Glomerular endothelial cell (primary cell): ENCODE results near the gene ZMAT3. TPM values are rescaled to one million over a fixed set of nuclear protein-coding genes. Genes with fewer than 3 reads are reported as not detected.
"Not testable (repeated sequence)": the region's sequence is repeated elsewhere in the genome, so short reads cannot be mapped to it uniquely, and the experiment has no call there.

Experiments
- DNase-seq: peaks from one replicate; pipeline ENCODE4 v3.0.0-alpha.2; 2011; ENCODE audit warnings: low read depth, low spot score; ENCODE audit errors: extremely low read depth
- total RNA-seq: library from RNA; depleted of rRNA; stranded (reverse); fragments of >200 nt; gene quantifications from 2 replicates; pipeline ENCODE4 v1.2.3, GENCODE V29; 2015

ZMAT3 gene, protein sequence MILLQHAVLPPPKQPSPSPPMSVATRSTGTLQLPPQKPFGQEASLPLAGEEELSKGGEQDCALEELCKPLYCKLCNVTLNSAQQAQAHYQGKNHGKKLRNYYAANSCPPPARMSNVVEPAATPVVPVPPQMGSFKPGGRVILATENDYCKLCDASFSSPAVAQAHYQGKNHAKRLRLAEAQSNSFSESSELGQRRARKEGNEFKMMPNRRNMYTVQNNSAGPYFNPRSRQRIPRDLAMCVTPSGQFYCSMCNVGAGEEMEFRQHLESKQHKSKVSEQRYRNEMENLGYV
- 64.3 and 70.1 TPM in 2 replicates for total RNA-seq

DNA sequence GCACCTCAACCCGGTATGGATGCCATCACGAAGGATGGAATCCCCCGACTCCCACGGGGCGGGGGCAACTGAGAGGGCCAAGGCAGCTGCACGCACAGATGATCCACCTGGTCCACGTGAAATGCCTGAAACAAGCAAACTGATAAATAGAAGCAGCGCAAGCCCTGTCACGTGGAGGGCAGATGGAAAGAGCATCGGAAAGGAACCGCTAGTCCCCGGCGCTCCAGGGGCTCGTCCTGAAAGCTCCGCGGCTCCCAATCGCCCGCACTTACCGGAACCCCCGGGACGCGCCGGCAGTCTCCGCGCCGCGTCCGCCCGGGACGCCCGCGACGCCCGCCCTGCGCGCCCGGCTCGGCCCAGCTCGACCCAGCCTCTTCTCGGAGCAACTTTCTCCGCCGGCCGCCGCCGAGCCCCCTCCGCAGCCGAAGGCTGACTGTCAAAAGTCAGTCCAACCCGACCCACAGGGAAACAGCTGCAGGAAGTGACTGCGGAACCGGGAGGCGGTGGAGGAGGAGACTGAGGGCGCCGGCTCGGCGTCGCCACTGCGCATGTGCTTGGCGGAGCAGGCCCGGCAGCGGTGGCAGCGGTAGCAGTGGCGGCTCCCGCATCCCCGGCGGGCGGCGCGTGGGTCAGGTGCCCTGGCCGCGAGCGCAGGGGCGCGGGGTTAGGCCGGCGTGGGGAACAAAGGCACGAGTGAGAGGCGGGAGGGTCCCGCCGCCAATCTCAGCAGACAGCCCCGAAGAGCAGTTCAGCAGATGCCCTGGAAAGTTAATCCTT is at the start of gene ZMAT3:
Gene ZMAT3 (minus strand): TSS at position 487 of the 777 bp plus-strand sequence. CDS start 4,057 bp downstream, outside the sequence.
- no peak for DNase-seq

DNA sequence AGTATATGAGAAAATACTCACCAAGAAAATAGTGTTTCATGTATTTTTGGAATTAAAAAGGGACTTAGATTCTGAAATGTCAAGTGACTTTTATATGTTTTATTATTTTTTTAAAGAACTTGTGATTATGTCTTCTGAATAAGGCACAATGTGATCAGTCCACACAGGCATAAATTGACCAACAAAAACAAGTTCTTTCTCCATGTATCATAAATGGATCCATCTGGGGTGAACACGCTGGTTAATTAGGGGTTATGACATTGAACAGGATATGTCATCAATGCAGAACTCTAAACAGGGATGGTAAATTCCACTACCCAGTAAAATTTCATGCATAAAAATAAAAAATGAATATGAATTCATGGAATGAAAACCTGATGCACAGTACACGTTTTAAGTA is 45.2 kb upstream of the ZMAT3 start:
- DNase-seq = no peak

DNA sequence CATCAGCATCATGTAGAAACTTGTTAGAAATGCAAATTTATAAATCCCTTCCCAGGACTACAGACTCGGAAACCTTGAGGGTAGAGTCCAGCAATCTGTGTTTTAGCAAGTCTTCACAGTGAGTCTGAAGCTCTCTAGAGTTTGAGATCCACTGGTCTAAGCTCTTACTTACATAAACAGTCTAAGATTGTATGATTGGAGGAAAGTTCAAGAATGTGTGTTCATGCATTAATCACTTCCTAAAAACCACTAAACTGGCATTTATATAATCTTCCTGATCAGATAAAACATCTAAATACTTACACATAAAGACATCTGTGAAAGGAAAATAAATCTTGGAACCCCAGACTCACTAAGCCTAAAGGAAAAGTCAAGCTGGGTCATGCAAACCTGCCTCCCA is 43.8 kb upstream of the ZMAT3 start:
- DNase-seq = not testable (repeated sequence)

DNA sequence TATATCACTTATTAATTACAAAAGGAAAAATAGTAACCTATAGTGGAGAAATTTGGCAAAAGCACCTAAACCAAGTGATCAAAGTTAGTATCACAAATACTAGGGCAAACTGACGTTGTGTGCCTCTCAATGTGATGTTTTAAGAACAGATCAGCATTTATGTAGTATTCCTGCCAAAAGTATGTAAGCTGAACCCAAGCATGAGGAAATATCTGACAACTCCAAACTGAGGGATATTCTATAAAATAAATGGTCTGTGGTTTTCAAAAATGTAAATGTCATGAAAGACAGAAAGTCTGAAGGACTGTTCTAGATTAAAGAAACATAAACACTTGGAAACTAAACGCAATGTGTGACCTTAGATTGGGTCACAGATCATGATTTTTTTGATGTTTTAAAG is 42.3 kb upstream of the ZMAT3 start:
- no peak for DNase-seq

DNA sequence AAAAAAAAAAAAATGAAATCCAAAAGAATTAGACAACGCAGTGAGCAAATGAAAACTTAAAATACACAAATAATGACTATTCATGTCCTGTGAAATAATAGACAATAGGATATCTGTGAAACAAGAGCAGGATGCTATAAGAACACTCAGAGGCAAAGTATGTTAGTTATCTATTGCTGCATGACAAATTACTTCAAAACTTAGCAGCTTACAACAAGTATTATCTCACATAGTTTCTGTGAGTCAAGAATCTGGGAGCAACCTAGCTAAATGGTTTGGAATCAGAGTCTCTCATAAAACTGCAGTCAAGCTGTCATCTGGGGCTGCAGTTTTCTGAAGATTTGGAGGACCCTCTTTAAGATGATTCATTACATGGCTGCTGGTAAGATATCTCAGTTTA is 36.5 kb upstream of the ZMAT3 start:
- no peak for DNase-seq

DNA sequence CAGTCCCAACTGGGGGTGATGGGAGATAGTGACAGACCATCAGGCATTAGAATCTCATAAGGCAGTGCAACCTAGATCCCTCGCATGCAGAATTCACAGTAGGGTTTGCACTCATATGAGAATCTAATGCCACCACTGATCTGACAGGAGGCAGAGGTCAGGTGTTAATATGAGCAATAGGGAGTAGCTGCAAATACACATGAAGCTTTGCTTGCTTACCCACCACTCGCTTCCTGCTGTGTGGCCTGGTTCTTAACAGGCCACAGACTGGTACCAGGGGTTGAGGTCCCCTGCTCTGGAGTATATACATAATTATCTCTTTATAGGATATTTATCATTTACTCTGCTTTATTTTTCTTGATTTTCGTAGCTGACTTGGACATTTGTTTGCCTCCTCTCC is 36.0 kb upstream of the ZMAT3 start:
- no peak for DNase-seq

DNA sequence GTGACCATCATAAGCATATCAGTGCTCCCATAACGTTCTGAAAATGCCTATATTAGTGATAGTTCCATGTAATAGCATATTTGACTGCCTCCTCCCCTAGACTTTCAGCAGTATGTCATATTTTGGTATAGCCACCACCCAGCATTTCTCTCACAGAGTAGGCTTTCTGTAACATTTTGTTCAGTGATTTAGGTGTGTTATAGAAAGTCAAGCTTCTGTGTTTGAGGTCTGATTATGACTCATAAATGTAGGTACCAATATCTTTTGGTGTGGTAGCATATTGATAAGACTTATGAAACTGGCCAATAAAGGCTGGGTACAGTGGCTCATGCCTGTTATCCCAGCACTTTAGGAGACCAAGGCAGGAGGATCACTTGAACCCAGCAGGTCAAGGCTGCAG is 34.3 kb upstream of the ZMAT3 start:
- DNase-seq = no peak

DNA sequence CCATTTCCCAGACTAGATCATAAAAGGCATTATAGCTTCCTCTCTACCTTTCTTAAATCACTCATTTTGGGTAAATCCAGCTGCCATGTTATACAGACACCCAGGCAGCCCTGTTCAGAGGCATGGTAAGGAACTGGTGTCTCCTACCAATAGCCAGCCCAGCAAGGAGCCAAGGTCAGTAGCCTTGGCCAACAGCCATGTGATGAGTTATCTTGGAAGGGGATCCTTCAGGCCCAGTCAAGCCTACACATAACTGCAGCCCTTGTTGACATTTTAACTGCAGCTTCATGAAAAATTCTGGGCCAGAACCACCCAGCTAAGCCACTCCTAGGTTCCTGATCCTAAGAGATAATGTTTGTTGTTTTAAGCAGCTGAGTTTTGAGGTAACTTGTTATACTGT is 29.0 kb upstream of the ZMAT3 start:
- no peak for DNase-seq

DNA sequence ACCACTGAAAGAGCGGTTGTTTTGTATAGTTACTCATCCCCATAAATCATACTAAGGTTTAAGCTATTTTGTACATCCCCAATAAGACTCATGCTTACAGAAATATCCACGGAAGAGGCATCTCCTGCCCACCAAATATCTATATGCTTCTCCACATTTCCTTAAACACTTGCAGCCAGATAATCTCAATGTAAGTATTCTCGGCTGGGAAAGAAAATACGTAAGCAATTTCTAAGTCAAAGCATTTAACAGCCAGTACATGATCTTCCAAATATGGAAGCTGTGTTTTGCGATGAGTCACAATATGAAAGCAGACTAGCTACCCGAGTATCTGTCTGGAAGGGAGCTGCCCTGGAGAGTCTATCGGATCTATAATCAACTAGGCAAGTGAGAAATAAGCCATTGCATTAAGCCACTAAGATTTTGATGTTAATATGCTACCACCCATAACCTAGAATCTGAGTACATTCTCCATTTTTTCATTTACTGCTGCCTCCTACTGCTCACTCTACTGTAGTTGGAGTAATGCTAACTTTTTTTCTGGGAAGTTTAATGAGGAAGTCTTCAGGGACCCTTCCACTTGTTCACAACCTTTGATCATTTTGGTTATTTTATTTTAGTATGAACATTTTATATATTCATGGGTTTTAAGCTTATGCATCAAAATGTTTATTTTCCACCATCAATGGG is 26.9 kb upstream of the ZMAT3 start:
- no peak for DNase-seq

DNA sequence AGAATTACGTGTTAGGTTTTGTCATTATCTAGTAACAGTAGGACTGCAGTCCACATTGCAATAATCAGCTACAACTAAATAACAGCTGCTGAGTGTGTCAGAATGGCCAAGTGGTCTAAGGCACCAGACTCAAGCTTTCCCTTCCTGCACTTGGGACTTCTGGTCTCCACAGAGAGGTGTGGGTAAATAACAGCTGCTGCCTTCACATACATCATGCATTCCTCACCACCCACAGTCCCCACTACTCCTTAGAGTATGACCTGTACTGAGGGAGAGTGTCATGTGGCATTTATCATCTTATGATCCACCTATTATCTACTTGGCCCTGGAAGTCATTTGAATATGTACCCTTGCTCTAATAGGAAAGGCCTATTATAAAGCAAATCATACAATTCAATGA is 22.2 kb upstream of the ZMAT3 start:
- no peak for DNase-seq

DNA sequence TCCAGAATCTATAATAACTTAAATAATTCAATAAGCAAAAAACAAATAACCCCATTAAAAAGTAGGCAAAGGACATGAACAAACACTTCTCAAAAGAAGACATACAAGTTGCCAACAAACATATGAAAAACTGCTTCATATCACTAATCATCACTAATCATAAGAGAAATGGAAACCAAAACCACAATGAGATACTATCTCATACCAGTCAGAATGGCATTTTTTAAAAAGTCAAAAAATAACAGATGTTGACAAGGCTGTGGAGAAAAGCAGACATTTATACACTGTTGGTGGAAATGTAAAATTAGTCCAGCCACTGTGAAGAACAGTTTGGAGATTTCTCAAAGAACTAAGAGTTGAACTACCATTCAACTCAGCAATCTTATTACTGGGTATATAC is 19.5 kb upstream of the ZMAT3 start:
- no peak for DNase-seq

DNA sequence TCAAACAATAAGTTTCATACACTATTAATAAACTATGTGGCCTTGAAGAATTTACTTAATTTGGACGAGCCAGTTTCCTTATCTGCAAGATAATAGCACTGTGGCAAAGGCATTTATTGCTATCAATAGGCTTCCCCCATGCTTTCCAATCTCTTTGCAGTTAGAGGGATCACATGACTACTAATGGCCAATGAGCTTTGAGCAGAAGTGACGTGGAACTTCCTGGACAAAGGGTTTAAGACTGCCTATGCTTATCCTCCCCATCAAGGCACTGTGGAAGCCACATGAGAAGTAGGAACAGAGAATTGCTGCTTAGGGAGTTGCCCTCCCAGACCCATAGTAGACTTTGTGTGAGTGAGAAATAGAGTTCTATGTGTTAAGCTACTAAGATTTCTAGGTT is 16.7 kb upstream of the ZMAT3 start:
- DNase-seq = no peak

DNA sequence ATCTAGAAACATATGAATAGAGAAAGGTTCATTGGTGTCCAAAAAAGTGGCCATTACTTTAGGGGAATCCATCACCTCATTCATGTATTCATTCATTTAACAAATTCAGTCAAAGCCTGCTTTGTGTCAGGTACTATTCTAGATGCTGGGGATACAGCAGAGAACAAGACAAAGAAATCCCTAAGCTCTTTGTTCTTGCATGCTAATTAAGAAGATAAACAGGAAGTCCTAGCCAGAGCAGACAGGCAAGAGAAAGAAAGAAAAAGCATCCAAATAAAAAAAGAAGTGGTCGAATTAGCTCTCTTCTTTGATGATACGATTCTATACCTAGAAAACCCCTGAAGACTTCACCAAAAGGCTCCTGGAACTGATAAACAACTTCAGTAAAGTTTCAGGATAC is 12.4 kb upstream of the ZMAT3 start:
- DNase-seq = no peak

DNA sequence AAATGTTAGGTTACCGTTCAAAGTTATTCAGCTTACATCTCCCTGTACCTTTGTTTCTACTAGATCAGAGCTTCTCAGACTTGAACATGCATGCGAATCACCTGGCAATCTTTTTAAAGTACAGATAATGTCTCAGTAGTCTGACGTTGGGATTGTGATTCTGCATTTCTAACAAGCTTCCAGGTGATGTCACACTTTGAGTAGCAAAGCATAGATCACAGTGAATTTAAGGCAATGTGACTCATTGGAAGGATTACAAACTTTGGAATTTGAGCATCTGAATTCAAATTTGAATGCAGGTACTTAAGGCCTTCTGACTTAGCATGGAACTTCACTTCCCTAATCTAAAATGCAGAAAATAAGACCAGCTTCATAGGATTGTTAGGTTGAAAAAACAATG is 10.8 kb upstream of the ZMAT3 start:
- DNase-seq = no peak

DNA sequence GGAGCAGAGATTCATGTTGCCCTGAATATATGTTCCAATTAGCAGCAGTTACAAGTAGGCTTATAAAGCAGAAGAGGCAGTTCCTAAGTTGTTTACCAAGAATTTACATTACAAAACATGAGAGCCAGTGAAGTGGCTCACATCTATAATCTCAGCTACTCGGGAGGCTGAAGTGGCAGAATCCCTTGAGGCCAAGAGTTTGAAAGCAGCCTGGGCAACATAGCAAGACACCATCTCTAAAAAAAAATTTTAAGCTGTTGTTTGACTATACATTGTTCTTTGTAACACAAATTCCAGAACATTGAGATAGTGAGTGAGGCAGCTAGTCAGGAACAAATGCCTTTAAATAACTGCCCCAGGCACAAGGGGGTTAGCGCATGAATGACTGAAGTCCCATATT is 10.3 kb upstream of the ZMAT3 start:
- DNase-seq = no peak

DNA sequence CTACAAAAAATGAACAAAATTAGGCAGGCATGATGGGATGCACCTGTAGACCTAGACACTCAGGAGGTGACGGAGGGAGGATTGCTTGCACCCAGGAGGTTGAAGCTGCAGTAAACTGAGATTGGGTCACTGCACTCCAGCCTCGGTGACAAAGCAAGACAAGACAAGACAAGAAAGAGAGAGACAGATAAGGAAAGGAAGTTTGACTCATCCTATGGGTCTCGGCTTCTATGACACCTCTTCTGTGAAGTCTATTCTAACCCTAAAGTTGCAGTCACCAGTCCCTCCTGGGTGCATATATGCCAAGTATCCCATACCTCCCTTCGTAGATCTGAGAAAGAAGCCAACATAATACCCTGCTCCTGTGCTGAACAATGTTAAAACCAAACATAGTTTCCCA is 7.9 kb upstream of the ZMAT3 start:
- DNase-seq = no peak

DNA sequence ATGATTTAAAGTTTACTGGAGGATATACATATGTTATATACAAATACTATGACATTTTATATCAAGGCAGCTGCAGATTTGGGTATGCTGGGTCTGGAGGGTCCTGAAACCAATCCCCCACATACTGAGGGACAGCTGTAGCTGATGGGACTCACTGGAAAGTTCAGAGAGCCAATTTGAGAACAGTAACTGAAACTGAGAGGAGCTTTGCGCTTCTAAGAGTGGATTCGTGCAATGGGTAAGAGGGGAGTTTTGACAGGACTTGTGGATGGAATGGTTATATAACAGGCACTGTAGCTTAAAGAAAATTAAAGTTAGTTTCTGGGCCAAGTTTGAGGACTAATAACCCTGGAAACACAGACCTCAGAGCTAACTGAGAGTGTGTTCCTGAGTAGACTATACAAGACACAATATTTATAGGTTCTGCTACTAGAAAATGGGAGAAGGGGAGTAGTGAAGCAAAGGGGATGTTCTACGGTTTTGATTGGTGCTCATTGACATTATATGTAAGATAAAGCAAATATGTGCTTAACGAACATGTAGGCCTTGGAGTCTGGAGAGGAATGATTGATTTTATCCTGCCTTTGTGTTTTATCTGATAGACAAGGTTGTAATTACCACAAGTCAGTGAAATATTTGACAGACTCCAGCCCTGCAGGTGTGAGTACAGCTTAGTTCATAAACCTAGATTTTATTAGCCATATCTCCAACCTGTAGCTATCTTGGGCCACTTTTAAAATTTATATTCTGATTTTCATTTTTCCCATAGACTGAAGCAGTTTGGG is 4.8 kb upstream of the ZMAT3 start:
- DNase-seq = no peak

DNA sequence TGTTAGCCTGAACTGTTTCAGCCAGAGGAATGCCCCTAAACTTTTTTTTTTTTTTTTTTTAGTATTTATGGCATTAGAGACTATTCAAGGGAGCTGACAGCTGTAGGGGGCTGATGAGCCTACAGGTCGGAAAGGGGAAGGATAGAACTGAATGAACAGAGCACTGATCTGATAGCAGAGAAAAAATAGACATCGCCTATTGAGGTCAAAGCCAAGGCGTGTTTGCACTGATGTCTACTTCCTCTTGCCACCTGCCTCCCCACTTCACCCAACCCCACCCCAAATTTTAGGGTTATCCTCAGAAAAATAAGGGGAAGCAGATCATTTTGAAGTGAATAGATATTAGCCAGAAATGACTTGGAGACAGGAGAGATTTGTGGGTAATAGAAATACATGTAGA is 3.0 kb upstream of the ZMAT3 start:
- DNase-seq = no peak

DNA sequence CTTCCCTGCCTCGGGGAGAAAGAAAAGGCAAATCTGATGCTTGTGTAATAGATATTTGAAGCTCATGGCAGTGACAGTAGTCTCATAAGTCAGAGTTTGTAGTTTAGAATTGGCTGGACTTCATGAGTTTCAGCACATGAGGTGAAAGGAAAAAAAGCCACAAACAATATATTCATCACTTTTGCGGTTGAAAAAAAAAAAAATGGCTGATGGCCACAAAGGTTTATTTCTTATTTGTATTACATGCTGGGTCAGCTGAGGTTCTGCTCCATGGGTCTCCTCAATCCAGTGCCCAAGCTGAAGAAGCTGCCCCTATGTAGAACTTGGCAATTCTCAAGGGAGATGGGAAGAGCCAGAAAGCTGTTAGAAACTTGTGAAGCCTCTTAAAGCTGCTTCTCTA is 2.2 kb upstream of the ZMAT3 start:
- DNase-seq = no peak

DNA sequence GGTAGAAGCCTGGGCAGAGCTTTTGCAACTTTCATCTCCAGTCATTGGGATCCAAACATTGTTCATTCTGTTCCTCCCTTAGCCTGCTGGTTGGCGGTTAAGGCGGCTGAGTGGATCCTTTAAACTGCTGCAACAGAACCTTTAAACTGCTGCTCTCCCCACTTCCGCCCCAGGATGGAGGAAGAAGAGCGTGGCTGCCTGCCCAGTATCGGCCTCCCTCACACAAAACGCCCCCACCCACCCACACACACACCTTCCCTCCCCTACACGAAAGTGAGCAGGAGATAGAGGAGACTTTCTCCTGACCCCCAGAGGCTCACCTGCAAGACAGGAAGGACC is 460 bp upstream of the ZMAT3 start:
- no peak for DNase-seq

DNA sequence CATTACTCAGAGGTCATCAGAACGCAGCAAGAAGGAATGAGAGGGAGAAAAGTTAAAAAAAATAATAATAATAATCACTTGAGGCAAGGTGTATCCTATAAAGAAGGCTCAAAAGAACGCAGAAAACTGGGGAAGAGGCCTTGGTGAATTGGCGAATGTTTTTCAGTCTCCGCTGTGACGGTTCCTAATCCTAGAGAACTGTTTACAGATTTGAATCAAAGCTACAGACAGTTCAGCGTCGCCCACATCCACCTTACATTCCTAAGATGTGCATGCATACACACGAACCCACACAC is 634 bp downstream of the ZMAT3 start:
- DNase-seq = no peak
